Fibroblast of mammary gland (primary cell): ENCODE data around the gene TCFL5.

Experiments
- DNase-seq: peaks from one replicate; pipeline ENCODE4 v3.0.0-alpha.2; 2010; ENCODE audit warnings: low read depth
- H3K4me3 ChIP-seq: 2 replicates; pipeline ENCODE4 v1.5.1; 2011; ENCODE audit warnings: low read depth, mild to moderate bottlenecking, low read length, moderate library complexity; ENCODE audit not compliant: control insufficient read depth
- CTCF ChIP-seq: conservative IDR thresholded peaks from 2 replicates; pipeline ENCODE4 v1.5.1; 2011; ENCODE audit warnings: low read depth, low read length, inconsistent platforms; ENCODE audit not compliant: control insufficient read depth, insufficient read depth

Gene TCFL5

GRCh38 chr20:62889411-62889810 lies 27.8 kb upstream of the TCFL5 start:
- no peak for DNase-seq
- TF ChIP-seq CTCF, result no peak
- no peak overlapping the region for H3K4me3 ChIP-seq

GRCh38 chr20:62888910-62889309 lies 27.3 kb upstream of the TCFL5 start:
- H3K4me3 ChIP-seq, result no peak overlapping the region
- DNase-seq, result no peak
- TF ChIP-seq CTCF, result no peak

- DNase-seq, result no peak
- no peak for TF ChIP-seq CTCF
- no peak overlapping the region for H3K4me3 ChIP-seq
Measured at GRCh38 chr20:62888406-62888805, 26.8 kb upstream of the TCFL5 start.

DNA sequence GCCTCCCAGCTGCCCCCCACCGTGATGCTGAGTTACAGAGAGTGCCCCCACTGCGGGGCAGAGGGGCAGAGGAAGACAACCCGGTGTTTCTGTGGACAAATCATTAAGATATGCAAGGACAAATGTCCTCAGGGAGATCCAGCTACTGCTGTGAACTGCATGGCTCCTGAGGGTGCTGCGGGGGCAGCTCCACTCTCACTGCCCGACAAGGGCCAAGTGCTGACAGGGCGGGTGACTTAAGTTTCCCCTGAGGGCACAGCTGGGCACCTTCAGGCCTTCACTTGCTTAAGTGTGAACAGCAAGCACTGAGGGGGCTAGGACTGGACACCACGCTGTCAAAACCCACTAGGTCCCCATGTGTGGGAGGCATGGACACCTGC lies 26.2 kb upstream of the TCFL5 start:
- DNase-seq, result no peak
- no peak for TF ChIP-seq CTCF
- H3K4me3 ChIP-seq, result no peak overlapping the region

GRCh38 chr20:62887152-62887859 lies 25.7 kb upstream of the TCFL5 start:
- no peak overlapping the region for H3K4me3 ChIP-seq
- TF ChIP-seq CTCF, result no peak
- DNase-seq, result peak; percentile 77

GRCh38 chr20:62886709-62887058 lies 25.1 kb upstream of the TCFL5 start:
- DNase-seq, result no peak
- no peak for TF ChIP-seq CTCF
- H3K4me3 ChIP-seq, result no peak overlapping the region

DNA sequence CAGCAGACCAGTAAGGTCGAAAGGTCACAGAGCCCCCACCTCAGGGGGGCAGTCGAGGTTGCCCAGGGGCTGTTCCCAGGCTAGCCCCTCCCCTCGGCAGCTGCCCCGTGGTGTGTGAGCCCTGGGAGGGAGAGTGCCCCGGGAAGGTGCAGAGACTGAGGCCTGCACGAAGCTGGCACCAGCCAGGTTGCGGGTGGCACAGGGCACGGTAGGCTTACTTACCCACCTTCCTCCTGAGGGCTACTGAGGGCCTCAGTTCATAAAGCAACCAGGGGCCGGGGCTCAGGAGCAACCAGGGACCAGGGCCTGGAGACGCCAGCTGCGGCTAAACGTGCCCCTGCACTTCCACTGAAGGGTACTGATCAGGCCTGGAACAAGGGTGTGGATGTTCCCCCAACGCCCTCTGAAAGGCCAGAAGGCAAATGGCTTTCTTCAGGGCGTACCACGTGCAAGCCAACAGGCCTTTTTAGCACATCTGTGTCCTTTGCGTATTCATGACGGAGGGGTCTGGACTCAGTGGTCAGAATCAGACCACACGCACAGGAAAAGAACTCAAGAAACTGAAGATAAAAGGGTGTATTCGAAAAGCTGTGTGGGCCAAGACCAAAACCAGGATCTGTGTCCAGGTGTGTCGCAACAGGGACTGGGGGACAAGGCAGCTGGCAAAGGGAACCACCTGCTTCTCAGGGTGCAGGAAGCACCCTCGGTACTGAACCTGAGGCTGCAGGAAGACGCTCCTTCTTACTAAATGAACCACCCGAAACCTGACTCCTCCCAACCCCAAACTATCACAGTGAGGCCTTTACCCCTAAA lies 24.5 kb upstream of the TCFL5 start:
- TF ChIP-seq CTCF, result no peak
- no peak for DNase-seq

More for the DNA sequence above, 24.5 kb upstream of the TCFL5 start:
- H3K4me3 ChIP-seq, result no peak overlapping the region
